HL-60/S4 treated with phorbol 12-myristate 13-acetate at 8.2 ng/mL for 4 days and 3 days (cell line): Measurements from ENCODE around the gene CAB39.

Experiments
- in situ Hi-C: fragments of 300-500 bp; cut with MboI; formaldehyde crosslinking; loops from 2 replicates; pipeline ENCODE4 v1.15.0; 2022; ENCODE audit warnings: low sequenced_read_pairs

The CAB39 gene

DNA sequence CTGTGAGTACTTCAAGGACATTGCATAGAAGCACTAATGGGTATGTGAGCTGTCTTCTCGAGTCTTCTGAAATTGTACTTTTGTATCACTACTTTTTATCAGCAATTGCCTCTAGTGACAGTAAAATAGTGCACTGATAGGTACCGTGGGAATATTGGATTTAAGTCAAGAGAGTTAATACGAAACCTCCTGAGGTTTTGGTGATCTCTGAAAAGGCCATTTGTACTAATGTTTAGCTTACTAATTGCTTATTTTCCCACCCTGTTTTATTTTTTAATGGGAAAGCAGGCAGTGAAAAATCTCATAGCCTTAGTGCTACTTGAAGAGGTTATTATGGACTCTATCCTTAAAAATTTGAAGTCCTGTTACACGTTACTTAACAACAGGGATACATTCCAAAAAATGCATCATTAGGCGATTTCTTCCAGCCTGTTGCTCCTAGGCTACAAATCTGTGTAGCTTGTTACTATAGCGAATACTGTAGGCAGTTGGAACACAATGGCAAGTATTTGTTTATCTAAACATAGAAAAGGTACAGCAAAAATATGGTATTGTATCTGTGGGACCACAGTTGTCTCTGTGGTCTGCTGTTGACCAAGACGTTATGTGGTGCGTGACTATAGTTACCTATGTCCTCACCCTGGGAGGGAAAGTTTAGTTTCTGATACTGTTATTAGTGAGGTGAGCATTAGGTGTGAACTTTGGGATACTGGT, 65.9 kb downstream of the CAB39 start:
- in situ Hi-C loops: no loop called here

DNA sequence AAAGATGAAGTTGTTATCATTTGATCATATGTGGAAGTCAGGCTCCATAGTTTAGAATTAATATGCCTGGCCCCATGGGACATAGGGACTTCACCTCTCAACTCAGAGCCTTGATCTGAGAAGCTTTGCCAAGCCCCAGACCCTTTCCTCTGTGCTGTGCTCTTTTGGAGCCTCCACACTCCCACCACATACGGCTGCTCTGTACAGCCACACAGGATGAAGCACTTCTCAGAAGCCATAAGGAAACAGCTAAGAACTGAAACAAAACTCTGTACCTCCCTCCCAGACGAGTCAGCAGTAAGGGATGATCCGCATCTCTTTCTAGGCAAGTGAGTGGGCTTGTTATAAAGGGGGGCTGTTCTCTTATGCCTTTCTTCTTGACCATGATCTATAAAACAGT, 66.5 kb downstream of the CAB39 start:
- in situ Hi-C loops: no loop called here

DNA sequence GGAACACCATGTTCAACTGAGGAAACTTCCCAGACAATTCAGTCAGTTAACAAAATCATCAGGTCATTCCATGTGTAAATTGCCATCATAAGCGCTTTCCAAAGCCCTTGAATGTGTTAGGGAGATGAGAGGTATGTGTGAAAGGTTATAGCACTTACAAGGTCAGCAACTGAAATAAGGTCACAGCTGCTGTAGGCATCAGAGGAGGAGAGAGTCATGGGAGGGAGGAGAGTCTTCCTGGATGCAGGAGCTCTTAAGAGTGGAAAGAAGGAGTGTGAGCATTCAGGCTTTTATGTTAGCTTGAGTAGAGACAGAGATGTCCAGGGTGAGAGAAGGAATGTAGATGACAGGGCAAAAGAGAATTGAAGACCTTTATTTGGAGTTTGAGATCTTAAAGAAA, 67.0 kb downstream of the CAB39 start:
- in situ Hi-C loops: no loop called here

DNA sequence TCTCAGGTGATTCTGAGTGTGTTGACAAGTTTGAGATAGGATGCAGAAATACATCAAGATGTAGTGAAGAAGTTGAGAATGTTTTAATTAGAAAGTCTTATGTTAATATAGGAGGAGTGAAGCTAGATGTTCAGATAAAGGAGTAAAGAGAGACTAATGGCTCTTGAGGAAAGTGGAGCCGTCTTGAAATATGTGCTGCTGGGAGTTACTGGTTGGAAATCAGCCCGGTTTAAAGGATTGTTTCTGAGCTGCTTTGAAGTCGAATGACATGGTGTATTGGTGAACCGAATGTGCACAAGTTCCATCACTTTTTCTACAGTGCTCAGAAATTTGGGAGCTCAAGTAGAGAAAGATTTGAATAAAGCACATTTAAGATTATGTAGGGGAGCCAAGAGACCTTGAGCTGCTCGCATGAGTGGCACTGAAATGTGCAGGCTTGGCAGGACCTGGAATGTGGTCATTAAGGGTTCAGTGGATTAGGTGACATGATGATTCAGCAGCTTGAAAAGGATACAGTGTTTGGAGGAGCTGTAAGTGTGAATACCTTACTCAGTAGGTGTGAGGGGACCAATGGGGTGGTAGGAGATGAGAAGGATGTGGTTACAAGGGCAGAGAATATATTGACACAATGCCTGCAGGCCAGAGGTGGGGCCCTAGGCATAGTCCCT, 68.6 kb downstream of the CAB39 start:
- in situ Hi-C loops: no loop called here

DNA sequence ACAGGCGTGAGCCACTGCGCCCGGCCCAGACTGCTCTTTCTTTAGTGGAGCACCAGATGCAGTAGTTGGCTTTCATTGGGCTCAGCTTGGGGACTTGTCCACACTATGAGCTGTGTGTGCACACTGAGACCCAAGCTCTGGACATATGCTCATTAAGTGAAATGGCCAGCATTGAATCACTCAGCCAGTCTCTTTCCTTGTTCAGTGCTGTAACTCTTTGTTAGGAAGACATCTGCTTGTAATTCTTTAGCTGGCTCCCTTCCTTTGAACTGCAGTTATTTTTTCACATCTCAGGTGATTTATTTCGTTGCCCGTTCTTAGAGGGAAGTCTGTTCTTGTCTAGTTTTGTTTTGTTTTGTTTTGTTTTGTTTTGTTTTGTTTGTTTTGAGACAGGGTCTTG, 70.5 kb downstream of the CAB39 start:
- in situ Hi-C loops: no loop called here

DNA sequence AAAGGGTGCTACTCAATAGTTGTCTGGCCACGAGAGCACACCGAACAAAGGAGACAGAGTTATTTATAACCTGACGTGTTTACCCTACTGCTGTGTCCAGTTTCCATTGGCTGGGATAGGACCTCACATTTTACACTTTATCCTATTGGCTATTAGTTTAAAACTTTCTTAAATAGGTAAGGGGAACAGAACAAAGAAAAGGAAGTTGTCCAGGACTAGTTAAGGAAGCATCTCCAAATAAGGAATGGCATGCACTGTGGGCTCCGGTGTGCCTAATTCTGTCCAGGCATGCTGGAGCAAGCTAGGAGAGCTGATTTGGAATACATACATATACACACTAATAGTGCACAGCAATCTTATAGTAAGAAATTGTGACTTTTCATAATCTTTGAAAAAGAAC, 72.2 kb downstream of the CAB39 start:
- in situ Hi-C loops: no loop called here

DNA sequence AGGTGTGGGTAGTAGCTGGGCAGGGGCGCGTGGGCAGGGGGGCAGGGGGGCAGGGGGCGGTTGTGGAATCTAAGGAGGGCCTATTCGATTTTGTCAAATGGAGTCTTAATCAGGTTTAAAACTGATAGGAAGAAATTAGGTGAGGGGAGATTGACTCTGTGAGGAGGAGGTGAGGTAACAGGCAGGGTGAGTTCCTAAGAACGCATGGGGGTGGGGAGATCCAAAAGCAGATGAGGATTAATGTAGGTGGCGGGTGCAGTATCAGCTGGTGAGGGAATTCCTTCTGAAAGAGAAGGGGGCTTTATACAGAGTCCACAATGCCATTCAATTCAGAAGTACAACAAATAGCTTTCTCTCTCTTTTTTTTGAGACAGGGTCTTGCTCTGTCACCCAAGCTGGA, 72.7 kb downstream of the CAB39 start:
- in situ Hi-C loops: no loop called here

DNA sequence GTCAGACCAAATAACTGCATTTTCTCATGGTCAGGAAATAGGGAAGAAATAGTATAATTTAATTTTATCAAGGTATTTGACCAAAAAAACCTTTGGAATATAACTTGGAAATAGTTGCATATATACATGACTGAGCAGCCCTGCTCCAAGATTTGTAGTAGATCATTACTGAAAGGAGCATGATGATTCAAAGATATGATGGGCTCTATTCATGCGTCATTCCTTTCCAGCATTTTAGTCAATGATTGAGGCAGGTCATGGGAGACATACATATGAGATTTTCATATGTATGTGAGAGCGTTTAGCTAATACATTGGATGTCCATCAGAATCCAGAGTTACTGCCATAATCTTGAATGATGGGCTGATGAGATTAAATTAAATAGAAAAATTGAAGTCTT, 74.5 kb downstream of the CAB39 start:
- in situ Hi-C loops: no loop called here

DNA sequence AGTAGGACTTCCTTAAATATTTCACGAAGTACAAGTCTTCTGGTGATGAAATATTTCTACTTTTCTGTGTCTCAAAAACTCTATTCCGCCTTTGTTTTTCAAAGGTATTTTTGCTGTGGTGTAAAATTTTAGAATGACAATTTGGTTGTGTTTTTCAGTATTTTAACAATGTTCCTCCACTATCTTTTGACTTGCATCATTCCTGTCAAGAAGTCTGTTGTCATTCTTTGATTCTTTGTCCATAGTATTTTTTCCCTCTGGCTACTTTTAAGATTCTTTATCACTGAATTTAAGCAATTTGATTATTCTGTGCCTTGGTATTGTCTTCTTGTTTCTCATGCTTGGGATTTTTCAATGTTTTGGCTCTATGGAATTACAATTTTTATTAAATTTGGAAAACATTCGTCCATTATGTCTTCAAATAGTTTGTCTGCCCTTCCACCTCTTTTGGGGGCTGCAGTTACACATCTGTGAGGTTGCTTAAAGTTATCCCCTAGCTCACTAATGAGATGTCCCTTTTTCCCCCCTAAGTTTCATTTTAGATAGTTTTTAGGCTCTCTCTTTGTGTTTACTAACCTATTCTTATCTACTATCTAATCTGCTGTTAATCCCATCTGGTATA, 76.0 kb downstream of the CAB39 start:
- in situ Hi-C loops: no loop called here

DNA sequence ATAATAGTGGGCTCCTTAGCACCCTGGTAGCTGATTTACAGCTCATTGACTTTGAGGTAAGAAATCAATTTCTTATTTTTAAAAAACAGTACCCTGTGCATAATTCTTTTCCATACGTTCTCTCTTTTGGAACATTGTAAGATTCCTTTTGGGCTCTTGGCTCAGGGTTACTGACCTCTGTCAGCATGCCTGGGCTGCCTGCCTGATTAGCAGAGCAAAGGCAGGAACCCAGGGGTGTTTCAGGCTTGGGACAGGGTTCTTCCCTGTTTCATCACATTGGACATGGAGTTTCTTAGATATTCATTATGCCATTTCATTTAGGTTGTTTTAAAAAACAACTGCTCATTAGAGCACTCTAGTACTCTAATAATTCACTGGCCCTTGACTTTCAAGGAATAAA, 78.3 kb downstream of the CAB39 start:
- in situ Hi-C loops: no loop called here

DNA sequence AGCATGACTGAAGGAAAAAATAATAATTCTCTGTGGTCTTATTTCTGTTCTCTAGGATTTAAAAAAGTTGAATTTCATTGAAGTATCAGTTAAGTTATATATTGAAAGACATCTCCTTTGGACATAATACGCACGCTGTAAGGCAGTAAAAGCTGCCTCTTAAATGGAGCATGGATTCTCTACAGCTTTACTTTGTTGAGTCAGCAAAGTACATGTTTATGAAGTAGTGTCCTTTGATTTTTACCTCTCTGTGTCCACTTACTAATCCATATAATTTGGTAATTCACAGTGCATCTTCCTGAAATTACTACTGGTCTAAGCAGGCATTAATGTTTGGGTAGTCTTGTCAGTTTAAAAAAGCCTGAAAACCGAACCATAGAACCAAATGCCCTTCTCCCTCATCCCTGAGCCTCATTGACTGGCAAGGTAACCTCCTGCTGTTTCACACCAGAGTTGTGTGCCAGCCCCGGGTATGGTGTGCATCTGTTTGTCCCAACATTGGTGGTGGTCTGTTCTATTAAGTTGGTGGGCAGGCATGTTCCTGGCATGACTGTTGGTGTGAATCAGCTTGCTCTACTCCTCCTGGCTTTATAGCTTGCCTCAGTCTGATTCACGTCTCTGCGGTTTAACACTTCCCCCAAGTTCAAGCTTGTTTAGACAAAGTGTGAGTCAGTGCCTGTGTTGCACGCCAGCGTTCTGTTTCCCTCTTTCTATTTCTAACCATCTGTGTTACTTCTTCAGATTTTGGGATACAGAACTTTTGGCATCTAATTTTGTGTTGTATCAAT, 81.1 kb downstream of the CAB39 start:
- in situ Hi-C loops: no loop called here

DNA sequence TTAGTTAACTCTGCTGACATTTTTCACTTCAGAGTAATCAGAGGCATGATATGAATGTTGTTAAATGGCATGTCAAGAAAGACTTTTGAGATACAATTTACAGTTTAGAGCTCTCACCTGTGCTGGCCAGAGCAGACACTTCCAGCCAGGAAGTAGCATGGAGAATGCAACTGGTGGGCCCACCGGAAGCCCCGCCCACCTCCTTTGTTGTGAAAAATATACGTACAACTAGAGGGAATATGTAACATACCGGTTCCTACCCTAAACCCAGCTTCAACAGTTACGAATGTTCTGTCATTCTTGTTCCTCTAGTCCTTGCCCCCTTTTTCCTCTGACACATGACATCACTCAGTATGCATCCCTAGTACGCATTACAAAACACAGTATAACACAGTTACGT, 81.9 kb downstream of the CAB39 start:
- in situ Hi-C loops: no loop called here

DNA sequence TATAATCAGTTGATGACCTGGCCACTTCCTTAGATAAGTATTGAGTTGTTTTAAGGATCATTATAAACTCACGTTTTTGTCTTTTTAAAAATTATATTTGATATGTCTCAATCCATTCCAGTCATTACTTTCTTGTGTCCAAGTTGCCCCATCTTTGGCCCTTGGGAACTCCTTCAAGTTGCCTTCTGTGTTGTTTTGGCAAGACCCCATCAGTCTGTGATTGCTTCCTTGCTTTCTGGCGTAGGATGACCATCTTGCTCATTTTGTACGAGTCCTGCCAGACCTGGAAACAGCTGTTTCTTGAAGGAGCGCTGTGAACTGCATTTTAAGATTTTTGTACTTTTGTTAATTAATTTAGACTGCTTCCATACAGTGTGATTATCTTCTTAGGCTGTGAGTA, 83.2 kb downstream of the CAB39 start:
- in situ Hi-C loops: no loop called here

DNA sequence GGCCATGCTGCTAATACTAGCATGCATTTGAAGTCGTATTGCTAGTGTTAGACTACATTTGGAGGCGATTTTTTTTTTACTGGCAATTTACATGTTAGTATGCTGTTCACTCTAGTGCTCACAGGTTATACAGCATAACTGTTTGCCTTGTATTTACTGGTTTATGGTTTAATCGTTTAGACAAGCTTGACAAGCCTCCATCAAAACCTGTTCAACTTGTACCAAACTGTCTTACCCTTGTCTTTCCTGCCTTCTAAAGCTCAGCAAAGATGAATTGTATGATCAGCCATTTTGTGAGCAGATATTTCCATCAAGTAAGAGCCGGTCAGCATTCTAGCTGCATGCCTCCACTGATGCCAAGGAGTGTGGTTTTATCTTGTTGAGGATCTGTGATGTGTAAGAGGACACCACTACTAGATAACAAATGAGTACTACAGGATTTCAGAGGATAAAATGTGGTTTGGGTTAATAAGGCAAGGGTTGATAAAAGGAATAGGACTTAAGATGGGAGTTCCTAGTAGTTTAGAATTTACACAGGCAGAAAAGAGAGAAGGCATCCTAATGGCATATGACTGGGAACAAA, 83.7 kb downstream of the CAB39 start:
- in situ Hi-C loops: no loop called here

DNA sequence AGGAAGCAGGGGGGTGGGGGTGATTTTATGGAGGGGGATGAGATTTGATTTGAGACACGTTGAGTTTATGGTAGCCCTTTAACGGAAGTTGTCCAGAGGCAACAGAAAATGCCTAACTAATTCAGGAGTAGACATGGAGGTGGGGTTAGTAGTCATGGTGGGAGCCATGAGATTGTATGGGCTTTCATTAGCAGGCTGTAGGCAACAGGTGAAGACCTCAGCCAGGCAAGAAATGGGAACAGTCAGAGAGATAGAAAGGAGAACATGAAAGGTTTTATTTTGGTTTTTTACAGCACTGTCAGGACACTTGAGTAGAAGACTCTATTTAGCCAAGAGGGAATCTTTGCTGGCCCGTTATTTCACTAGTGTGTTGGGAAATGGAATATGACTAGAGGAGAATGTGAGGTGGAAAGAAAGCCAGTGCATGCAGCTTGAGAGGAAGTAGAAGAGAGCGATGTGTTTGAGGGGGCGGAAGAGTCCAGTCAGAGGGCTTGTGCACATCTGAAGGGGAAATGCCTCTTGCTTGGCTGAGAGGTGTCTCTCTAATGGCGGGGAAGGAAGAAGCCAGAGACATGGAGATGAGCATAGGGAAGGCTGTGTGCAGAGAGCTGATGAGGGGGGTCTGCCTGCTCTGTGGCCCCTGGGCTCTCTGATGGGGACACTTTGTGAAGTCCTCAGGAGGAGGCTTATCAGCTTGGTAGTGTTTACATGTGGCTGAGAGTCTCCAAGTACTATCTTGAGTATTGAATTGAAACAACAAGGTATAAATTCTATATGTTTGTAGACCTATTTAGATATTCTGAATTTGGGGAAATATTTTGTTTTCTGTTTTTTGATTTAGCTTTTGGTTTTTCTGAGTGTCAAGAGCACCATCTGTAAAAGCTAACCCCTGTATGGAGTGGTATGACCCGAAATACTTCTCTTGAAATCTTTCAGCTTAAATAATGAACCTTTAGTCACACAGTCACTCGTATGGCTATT, 85.2 kb downstream of the CAB39 start:
- in situ Hi-C loops: no loop called here

DNA sequence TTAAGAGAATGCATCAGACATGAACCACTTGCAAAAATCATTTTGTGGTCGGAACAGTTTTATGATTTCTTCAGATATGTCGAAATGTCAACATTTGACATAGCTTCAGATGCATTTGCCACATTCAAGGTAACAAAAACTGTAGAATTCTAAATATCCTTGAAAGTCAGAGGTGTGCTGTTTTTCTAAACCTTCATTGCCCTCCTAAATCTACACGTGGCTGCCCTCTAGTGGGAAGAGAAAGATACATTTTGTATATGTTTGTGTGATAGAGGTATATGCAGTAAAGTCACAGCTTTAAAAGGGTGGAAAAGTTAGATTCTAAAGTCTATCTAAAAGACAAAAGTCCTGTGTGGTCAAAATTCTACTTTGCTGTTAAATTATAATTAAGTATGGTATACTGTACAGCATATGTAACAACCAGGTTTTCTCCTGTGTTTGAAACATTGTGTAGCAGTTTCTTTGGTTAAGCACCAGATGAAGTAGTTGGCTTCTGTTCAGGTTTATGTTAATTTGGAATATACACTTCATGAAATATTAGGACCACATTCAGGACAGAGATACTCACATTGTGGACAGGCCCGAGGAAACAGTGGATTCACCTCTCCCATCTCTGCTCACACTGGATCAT, 86.2 kb downstream of the CAB39 start:
- in situ Hi-C loops: no loop called here

DNA sequence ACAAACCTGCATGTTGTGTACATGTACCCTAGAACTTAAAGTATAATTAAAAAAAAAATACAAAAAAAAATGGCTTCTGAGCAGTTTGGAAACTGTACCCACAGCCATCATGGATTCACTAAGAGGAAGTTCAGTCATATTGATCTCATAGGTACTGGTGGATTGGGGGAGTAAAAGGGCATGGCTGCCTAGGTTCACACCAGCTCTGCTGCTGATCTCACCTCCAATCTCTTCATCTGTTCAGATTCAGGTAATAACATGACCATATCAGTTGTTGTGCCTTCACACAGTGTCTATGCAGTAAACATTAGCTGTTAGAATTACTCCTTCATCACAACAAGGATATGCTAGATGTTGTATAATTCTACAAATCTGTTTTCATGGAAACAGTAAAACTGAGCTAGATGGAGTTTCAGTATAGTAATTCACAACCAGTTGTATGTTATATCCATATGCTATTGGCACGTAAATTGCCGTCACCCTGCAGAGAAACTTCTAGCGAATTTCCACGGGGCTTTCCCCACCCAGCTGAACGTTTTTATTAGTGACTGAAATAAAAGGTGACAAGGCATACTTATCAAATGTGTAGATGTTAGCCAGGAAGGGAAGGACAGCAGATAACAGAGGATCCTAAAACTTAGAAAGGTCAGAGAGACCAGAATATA, 92.8 kb downstream of the CAB39 start:
- in situ Hi-C loops: no loop called here

DNA sequence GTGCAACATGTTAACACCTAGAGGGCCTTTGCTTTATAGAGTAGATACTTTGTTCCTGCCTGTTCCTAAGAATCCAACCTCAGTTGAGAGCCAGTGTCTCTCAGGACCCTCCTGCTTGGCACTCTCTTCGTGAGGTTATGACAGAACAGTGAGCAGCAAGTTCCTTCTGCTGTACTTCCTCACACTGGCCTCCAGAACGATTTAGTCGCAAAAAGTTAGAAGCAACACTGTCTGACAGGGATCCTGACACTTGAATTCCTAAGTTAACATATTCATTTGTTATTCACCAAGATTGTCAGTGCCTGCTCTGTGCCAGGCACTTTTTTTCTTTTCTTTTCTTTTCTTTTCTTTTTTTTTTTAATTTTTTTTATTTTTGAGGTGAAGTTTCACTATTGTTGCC, 95.1 kb downstream of the CAB39 start:
- in situ Hi-C loops: no loop called here

DNA sequence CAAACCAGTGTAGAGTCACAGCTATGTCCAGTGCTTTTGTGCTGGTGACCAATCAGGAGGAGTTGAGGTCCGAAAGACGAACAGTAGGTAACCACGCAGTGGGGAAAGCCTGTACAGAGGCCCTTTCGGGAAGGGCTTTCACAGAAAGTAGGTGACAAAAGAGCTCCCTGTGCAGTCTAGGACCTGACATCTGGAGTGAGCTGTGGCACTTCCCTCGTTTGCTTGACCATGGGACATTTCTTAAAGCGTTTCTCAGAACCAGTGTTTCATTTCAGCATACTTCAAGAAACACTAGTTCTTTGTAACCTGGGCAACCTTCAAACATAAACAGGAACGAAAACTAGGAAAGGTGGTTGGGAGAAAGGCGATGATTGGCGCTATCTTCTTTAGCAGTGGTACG, 96.4 kb downstream of the CAB39 start:
- in situ Hi-C loops: no loop called here
